GM12873 (cell line): ENCODE measurements around the gene GMDS.

Source experiments
- CTCF ChIP-seq: IDR thresholded peaks from 2 replicates; pipeline ENCODE4 v1.5.1; 2012; ENCODE audit warnings: low read depth, mild to moderate bottlenecking, moderate library complexity, low read length, control low read depth; ENCODE audit not compliant: insufficient read depth; ENCODE audit errors: missing control alignments

Gene GMDS

GRCh38 chr6:1613688-1614447 is 631.5 kb downstream of the GMDS start:
- TF ChIP-seq CTCF: no peak

GRCh38 chr6:1613346-1613687 is 632.1 kb downstream of the GMDS start:
- TF ChIP-seq CTCF: no peak

GRCh38 chr6:1612974-1613306 is 632.5 kb downstream of the GMDS start:
- no peak for TF ChIP-seq CTCF

GRCh38 chr6:1612299-1612973 is 633.0 kb downstream of the GMDS start:
- TF ChIP-seq CTCF: no peak

- TF ChIP-seq CTCF: no peak
Measured at GRCh38 chr6:1611572-1612298, 633.7 kb downstream of the GMDS start.

GRCh38 chr6:1611322-1611571 is 634.2 kb downstream of the GMDS start:
- TF ChIP-seq CTCF: no peak

GRCh38 chr6:1610497-1611321 is 634.7 kb downstream of the GMDS start:
- no peak for TF ChIP-seq CTCF
